SK-N-SH (cell line): Measurements from ENCODE around the gene SCAPER. TPM values are rescaled to one million over a fixed set of nuclear protein-coding genes. Genes with fewer than 3 reads are reported as not detected.

Experiments used
- CTCF ChIA-PET: fragments of 300-600, 350-600 bp; formaldehyde crosslinking; extraction: SDS; loops from one replicate; lab custom pipeline; 2021; lab: Yijun Ruan, JAX
- POLR2A ChIA-PET: fragments of 350-600 bp; sonication (Branson Sonifier 250); formaldehyde crosslinking; extraction: SDS; loops from one replicate; lab custom pipeline; 2020; ENCODE audit warnings: antibody characterized with exemption, inconsistent platforms; lab: Yijun Ruan, JAX
- DNase-seq: peaks from one replicate; pipeline ENCODE4 v3.0.0; 2012
- H2AFZ ChIP-seq: fragments of 200-600 bp; sonication (generic); 2 replicates; pipeline ENCODE4 v1.8.1; 2016; ENCODE audit warnings: antibody characterized with exemption, mild to moderate bottlenecking, low read depth
- H3F3A ChIP-seq: fragments of 200-600 bp; sonication (generic); replicated peaks from 2 replicates; pipeline ENCODE3; 2016; ENCODE audit warnings: antibody characterized with exemption, mild to moderate bottlenecking; ENCODE audit not compliant: insufficient read depth
- H3K27ac ChIP-seq, 2 experiments: fragments of 200-500 bp in 1 of 2; fragments of 200-600 bp in 1 of 2; sonication (Bioruptor generic) in 1 of 2; sonication (generic), shearing (Covaris generic) in 1 of 2; 2 replicates each; pipeline versions ENCODE4 v1.5.1 to v1.6.1; 2014 to 2016; ENCODE audit warnings: low read depth in 2 of 2, inconsistent platforms in 1 of 2, low read length in 1 of 2, mild to moderate bottlenecking in 1 of 2, mixed read lengths in 1 of 2
- H3K27me3 ChIP-seq: fragments of 200-600 bp; sonication (generic), shearing (Covaris generic); 2 replicates; pipeline ENCODE4 v1.6.1; 2016; ENCODE audit warnings: mixed run types; ENCODE audit not compliant: insufficient read depth
- H3K36me3 ChIP-seq, 2 experiments: fragments of 200-500 bp in 1 of 2; fragments of 200-600 bp in 1 of 2; sonication (Bioruptor generic) in 1 of 2; sonication (generic) in 1 of 2; replicated peaks in 1 of 2; 2 replicates each; pipeline versions ENCODE3 to v1.5.1; 2014 to 2016; ENCODE audit warnings: low read length in 1 of 2, mild to moderate bottlenecking in 1 of 2; ENCODE audit not compliant: insufficient read depth in 2 of 2, control insufficient read depth in 1 of 2
- H3K4me1 ChIP-seq, 2 experiments: fragments of 200-500 bp in 1 of 2; fragments of 200-600 bp in 1 of 2; sonication (Bioruptor generic) in 1 of 2; sonication (generic), shearing (Covaris generic) in 1 of 2; 2 replicates each; pipeline versions ENCODE4 v1.5.1 to v1.6.1; 2014 to 2016; ENCODE audit warnings: low read depth in 1 of 2, low read length in 1 of 2, mixed run types in 1 of 2; ENCODE audit not compliant: insufficient read depth in 2 of 2, control insufficient read depth in 1 of 2
- H3K4me2 ChIP-seq: fragments of 200-600 bp; sonication (generic), shearing (Covaris generic); 2 replicates; pipeline ENCODE4 v1.6.1; 2017; ENCODE audit warnings: mixed run types
- H3K4me3 ChIP-seq, 2 experiments: fragments of 200-500 bp in 1 of 2; fragments of 200-600 bp in 1 of 2; sonication (Bioruptor generic) in 1 of 2; sonication (generic), shearing (Covaris generic) in 1 of 2; 2 replicates each; pipeline versions ENCODE4 v1.5.1 to v1.8.1; 2014 to 2016; ENCODE audit warnings: low read depth in 2 of 2, inconsistent platforms in 1 of 2, low read length in 1 of 2, mild to moderate bottlenecking in 1 of 2, mixed read lengths in 1 of 2, moderate library complexity in 1 of 2
- H3K79me2 ChIP-seq: fragments of 200-600 bp; sonication (generic); 2 replicates; pipeline ENCODE4 v1.8.1; 2017; ENCODE audit warnings: mild to moderate bottlenecking; ENCODE audit not compliant: insufficient read depth
- H3K9ac ChIP-seq: fragments of 200-600 bp; sonication (generic); 2 replicates; pipeline ENCODE4 v1.6.1; 2017; ENCODE audit warnings: mixed run types
- H3K9me2 ChIP-seq: fragments of 200-600 bp; sonication (generic); 2 replicates; pipeline ENCODE4 v1.6.1; 2017; ENCODE audit warnings: mixed run types
- H3K9me3 ChIP-seq: fragments of 200-600 bp; sonication (generic); 2 replicates; pipeline ENCODE4 v1.6.1; 2017; ENCODE audit warnings: mixed run types, mild to moderate bottlenecking, moderate library complexity
- H4K20me1 ChIP-seq: fragments of 200-600 bp; sonication (generic); 2 replicates; pipeline ENCODE4 v1.6.1; 2017; ENCODE audit warnings: mild to moderate bottlenecking, mixed run types; ENCODE audit not compliant: insufficient read depth
- CTCF ChIP-seq: fragments of 200-600 bp; sonication (generic); IDR thresholded peaks from 2 replicates; pipeline ENCODE4 v1.6.1; 2017; ENCODE audit warnings: antibody characterized with exemption, mild to moderate bottlenecking, moderate library complexity
- ELF1 ChIP-seq: IDR thresholded peaks from 2 replicates; pipeline ENCODE4 v1.4.0; 2012
- FOSL2 ChIP-seq: IDR thresholded peaks from 2 replicates; pipeline ENCODE4 v1.4.0; 2012; ENCODE audit warnings: low read depth, mild to moderate bottlenecking, moderate library complexity, borderline replicate concordance
- FOXJ3 ChIP-seq: sonication (generic); formaldehyde crosslinking; IDR thresholded peaks from 2 replicates; pipeline ENCODE4 v1.5.1; 2020; ENCODE audit warnings: mild to moderate bottlenecking, missing genetic modification reagents
- GATA2 ChIP-seq: sonication (generic); formaldehyde crosslinking; IDR thresholded peaks from 2 replicates; pipeline ENCODE4 v1.5.0; 2020; ENCODE audit warnings: mild to moderate bottlenecking, missing genetic modification reagents
- IRF3 ChIP-seq: fragments of 150-350 bp; IDR thresholded peaks from 2 replicates; pipeline ENCODE4 v1.6.1; 2016; ENCODE audit warnings: mild to moderate bottlenecking, low read depth, low read length
- NFIC ChIP-seq: IDR thresholded peaks from 2 replicates; pipeline ENCODE4 v1.4.0; 2012; ENCODE audit warnings: borderline replicate concordance
- RFX5 ChIP-seq: IDR thresholded peaks from 2 replicates; pipeline ENCODE4 v1.6.1; 2012; ENCODE audit warnings: mild to moderate bottlenecking, improper control_type of control experiment, low read length
- SMC3 ChIP-seq: IDR thresholded peaks from 2 replicates; pipeline ENCODE4 v1.6.1; 2012; ENCODE audit warnings: low read depth, low read length, improper control_type of control experiment
- ZBTB33 ChIP-seq: IDR thresholded peaks from 2 replicates; pipeline ENCODE4 v1.4.0; 2012; ENCODE audit warnings: low read depth, borderline replicate concordance
- WGBS: methylation state at CpG from one replicate; pipeline ENCODE4 v1.1.6; 2017; ENCODE audit warnings: low lambda C conversion rate; 5-methylcytosine and 5-hydroxymethylcytosine counted together
- polyA plus RNA-seq, 3 experiments: library from polyadenylated mRNA; depleted of rRNA; stranded (reverse); fragments of >200 nt; gene quantifications; 2 replicates each; pipeline ENCODE4 v1.2.3, GENCODE V29; 2012

The SCAPER gene
- polyA plus RNA-seq, 1 of the 3 experiments (the other 2 are of a cell fraction): 1.8 TPM

- no peaks in the 10 kb centered on the region for H3K9me2 ChIP-seq
- TF ChIP-seq CTCF (no peak), GATA2 (CRISPR knock-in tag) (no peak), SMC3 (no peak), RFX5 (no peak), ZBTB33 (no peak), IRF3 (no peak), FOXJ3 (no peak)
- DNase-seq: no peak
- no peak overlapping the region for H3K4me3 ChIP-seq
- ChIA-PET CTCF (interaction anchor here (1.2 to 4.6 kb wide), 4 partner anchors 675 to 718 kb away, joined by 4 to 23 read pairs (median 4); no protein-coding TSS in a partner anchor), POLR2A (no interaction called here)
- H3K4me1 ChIP-seq: no peaks in the 10 kb centered on the region; a peak in 2 of 4 replicates
- H3K27ac ChIP-seq: no peak overlapping the region
- peaks cover 0 to 8% of the 10 kb centered on the region in 2 experiments for H3K36me3 ChIP-seq
- WGBS: 83% methylated on average over 4 of the region's 4 CpGs
- no peak overlapping the region for H3K4me2 ChIP-seq
- no peaks in the 10 kb centered on the region for H3K9me3 ChIP-seq
- no peaks in the 10 kb centered on the region for H3K27me3 ChIP-seq
- no peaks in the 10 kb centered on the region for H3K79me2 ChIP-seq
- H2AFZ ChIP-seq: no peak overlapping the region
- H4K20me1 ChIP-seq: no peaks in the 10 kb centered on the region
- H3F3A ChIP-seq: no peaks in the 10 kb centered on the region
- H3K9ac ChIP-seq: no peak overlapping the region
Observed at GRCh38 chr15:76865548-76865991, 39.6 kb downstream of the SCAPER start.

- Histone ChIP-seq H3K4me1 (no peaks in the 10 kb centered on the region; a peak in 2 of 4 replicates), H2AFZ (no peak overlapping the region), H3F3A (no peaks in the 10 kb centered on the region), H3K27me3 (no peaks in the 10 kb centered on the region), H3K4me3 (no peak overlapping the region), H3K4me2 (no peak overlapping the region), H3K36me3 (no peaks in the 10 kb centered on the region), H3K79me2 (no peaks in the 10 kb centered on the region), H3K9me3 (no peaks in the 10 kb centered on the region), H3K27ac (no peak overlapping the region), H3K9ac (no peak overlapping the region), H4K20me1 (no peaks in the 10 kb centered on the region), H3K9me2 (no peaks in the 10 kb centered on the region)
- DNase-seq: no peak
- POLR2A ChIA-PET: interaction anchor here (0.6 kb wide), 1 partner anchor 528 kb away, joined by 3 read pairs; the partner anchor contains the start of gene ISL2
- CTCF ChIA-PET: no interaction called here
- TF ChIP-seq FOSL2: no peak
- TF ChIP-seq NFIC: no peak
- TF ChIP-seq CTCF: no peak
- no peak for TF ChIP-seq ELF1
- no peak for TF ChIP-seq RFX5
Observed at GRCh38 chr15:76864586-76864985, 40.6 kb downstream of the SCAPER start.
